ENCODE results near the gene PTPRD.

GRCh38 chr9:8670751-8671150 lies 1942.1 kb downstream of the PTPRD start:
- TF ChIP-seq CTCF (conservative IDR thresholded peaks at IDR 0.05; ENCODE audit: low read length) (no peak), EZH2phosphoT487 (IDR thresholded peaks at IDR 0.05; ENCODE audit: borderline replicate concordance) (no peak)

All from Loucy (cell line).